Measurements from ENCODE around the gene SOX21. TPM values are rescaled to one million over a fixed set of nuclear protein-coding genes. Genes with fewer than 3 reads are reported as not detected.
A peak's percentile ranks its signal among the peaks of the same experiment; 100 is the strongest.
"Not testable (repeated sequence)": the region's sequence is repeated elsewhere in the genome, so short reads cannot be mapped to it uniquely, and the experiment has no call there.

SOX21 gene
- total RNA-seq (not detected), polyA plus RNA-seq (not detected)
- long read RNA-seq, donor 1, result 0 reads
- long read RNA-seq, donor 2, result 0 reads
- long read RNA-seq, donor 3, result 0 reads
- long read RNA-seq, donor 4, result 0 reads

GRCh38 chr13:94712287-94712811, at the start of gene SOX21:
Gene SOX21, minus strand, starts transcription at chr13:94712545. Its CDS starts 496 bp downstream, at chr13:94712049.
- intact Hi-C loops (cut with DNase I), result no loop called here
- Histone ChIP-seq H3K4me1 (ENCODE audit: control insufficient read depth, insufficient read depth, low read length) (peaks cover 2% of the 10 kb centered on the region), H3K4me3 (ENCODE audit: low read length) (peak within 1 kb of the TSS; percentile 45), H3K9me3 (ENCODE audit: control insufficient read depth, low read length) (no peaks in the 10 kb centered on the region), H3K27me3 (ENCODE audit: control insufficient read depth, insufficient read depth) (peaks cover 4% of the 10 kb centered on the region), H3K27ac (ENCODE audit: low read length) (no peak within 1 kb of the TSS)
- under 1% methylated on average over 38 of the region's 38 CpGs for WGBS
- peak in 1 of 3 donors; percentile 26 for DNase-seq
- no peak for ATAC-seq

GRCh38 chr13:94761407-94761806, 49.1 kb upstream of the SOX21 start:
- Histone ChIP-seq H3K4me3 (ENCODE audit: low read length) (no peak overlapping the region), H3K27me3 (ENCODE audit: control insufficient read depth, insufficient read depth) (no peaks in the 10 kb centered on the region), H3K27ac (ENCODE audit: low read length) (no peak overlapping the region), H3K9me3 (ENCODE audit: control insufficient read depth, low read length) (no peaks in the 10 kb centered on the region), H3K4me1 (ENCODE audit: control insufficient read depth, insufficient read depth, low read length) (no peaks in the 10 kb centered on the region)
- DNase-seq, result no peak
- no peak for ATAC-seq
- WGBS, result 24% methylated on average over 2 of the region's 2 CpGs
- intact Hi-C loops (cut with DNase I), result no loop called here

- no peaks in the 10 kb centered on the region for H3K4me1 ChIP-seq (ENCODE audit: control insufficient read depth, insufficient read depth, low read length)
- H3K27ac ChIP-seq (ENCODE audit: low read length), result no peak overlapping the region
- no peaks in the 10 kb centered on the region for H3K9me3 ChIP-seq (ENCODE audit: control insufficient read depth, low read length)
- no peaks in the 10 kb centered on the region for H3K27me3 ChIP-seq (ENCODE audit: control insufficient read depth, insufficient read depth)
- intact Hi-C loops (cut with DNase I), result no loop called here
- ATAC-seq, result no peak
- no peak overlapping the region for H3K4me3 ChIP-seq (ENCODE audit: low read length)
- WGBS, result 94% methylated on average over 22 of the region's 22 CpGs
- DNase-seq, result peak in 1 of 3 donors; percentile 18
These were observed 46.9 kb upstream of the SOX21 start for GRCh38 chr13:94759120-94759728.

- Histone ChIP-seq H3K4me3 (ENCODE audit: low read length) (no peak overlapping the region), H3K27ac (ENCODE audit: low read length) (no peak overlapping the region), H3K4me1 (ENCODE audit: control insufficient read depth, insufficient read depth, low read length) (no peaks in the 10 kb centered on the region), H3K27me3 (ENCODE audit: control insufficient read depth, insufficient read depth) (no peaks in the 10 kb centered on the region), H3K9me3 (ENCODE audit: control insufficient read depth, low read length) (no peaks in the 10 kb centered on the region)
- intact Hi-C loops (cut with DNase I), result no loop called here
- no peak for ATAC-seq
- 62% methylated on average over 5 of the region's 5 CpGs for WGBS
- no peak for DNase-seq
These were observed 46.2 kb upstream of the SOX21 start for GRCh38 chr13:94758436-94758960.

GRCh38 chr13:94753327-94753726, 41.0 kb upstream of the SOX21 start:
- Histone ChIP-seq H3K9me3 (ENCODE audit: control insufficient read depth, low read length) (no peaks in the 10 kb centered on the region), H3K4me3 (ENCODE audit: low read length) (no peak overlapping the region), H3K27ac (ENCODE audit: low read length) (no peak overlapping the region), H3K27me3 (ENCODE audit: control insufficient read depth, insufficient read depth) (no peaks in the 10 kb centered on the region), H3K4me1 (ENCODE audit: control insufficient read depth, insufficient read depth, low read length) (no peaks in the 10 kb centered on the region)
- intact Hi-C loops (cut with DNase I), result no loop called here
- 66% methylated on average over 1 of the region's 1 CpG for WGBS
- DNase-seq (no peak), ATAC-seq (no peak)

GRCh38 chr13:94749162-94749561, 36.8 kb upstream of the SOX21 start:
- intact Hi-C loops (cut with DNase I), result no loop called here

GRCh38 chr13:94739235-94739634, 26.9 kb upstream of the SOX21 start:
- no peak for DNase-seq
- WGBS, result 84% methylated on average over 4 of the region's 4 CpGs
- intact Hi-C loops (cut with DNase I), result no loop called here
- Histone ChIP-seq H3K4me3 (ENCODE audit: low read length) (no peak overlapping the region), H3K27me3 (ENCODE audit: control insufficient read depth, insufficient read depth) (no peaks in the 10 kb centered on the region), H3K27ac (ENCODE audit: low read length) (no peak overlapping the region), H3K4me1 (ENCODE audit: control insufficient read depth, insufficient read depth, low read length) (no peaks in the 10 kb centered on the region), H3K9me3 (ENCODE audit: control insufficient read depth, low read length) (no peaks in the 10 kb centered on the region)
- ATAC-seq, result no peak

More at GRCh38 chr13:94749162-94749561, 36.8 kb upstream of the SOX21 start:
- H3K4me3 ChIP-seq (ENCODE audit: low read length), result no peak overlapping the region
- H3K27me3 ChIP-seq (ENCODE audit: control insufficient read depth, insufficient read depth), result no peaks in the 10 kb centered on the region
- no peaks in the 10 kb centered on the region for H3K9me3 ChIP-seq (ENCODE audit: control insufficient read depth, low read length)
- DNase-seq, result no peak
- no peak overlapping the region for H3K27ac ChIP-seq (ENCODE audit: low read length)
- WGBS, result 81% methylated on average over 1 of the region's 1 CpG
- ATAC-seq, result no peak
- H3K4me1 ChIP-seq (ENCODE audit: control insufficient read depth, insufficient read depth, low read length), result no peaks in the 10 kb centered on the region

- WGBS, result 92% methylated on average over 3 of the region's 3 CpGs
- intact Hi-C loops (cut with DNase I), result no loop called here
- DNase-seq (no peak), ATAC-seq (no peak)
- no peaks in the 10 kb centered on the region for H3K27me3 ChIP-seq (ENCODE audit: control insufficient read depth, insufficient read depth)
- H3K9me3 ChIP-seq (ENCODE audit: control insufficient read depth, low read length), result peaks cover 1% of the 10 kb centered on the region
- no peak overlapping the region for H3K27ac ChIP-seq (ENCODE audit: low read length)
- H3K4me3 ChIP-seq (ENCODE audit: low read length), result no peak overlapping the region
- no peaks in the 10 kb centered on the region for H3K4me1 ChIP-seq (ENCODE audit: control insufficient read depth, insufficient read depth, low read length)
These were observed 18.7 kb upstream of the SOX21 start for GRCh38 chr13:94731028-94731427.

GRCh38 chr13:94729941-94730340, 17.6 kb upstream of the SOX21 start:
- intact Hi-C loops (cut with DNase I); H3K9me3 ChIP-seq (ENCODE audit: control insufficient read depth, low read length): not testable (repeated sequence)
- WGBS, result 85% methylated on average over 1 of the region's 1 CpG

GRCh38 chr13:94726425-94726824, 14.1 kb upstream of the SOX21 start:
- 82% methylated on average over 1 of the region's 1 CpG for WGBS
- no peak for ATAC-seq
- Histone ChIP-seq H3K9me3 (ENCODE audit: control insufficient read depth, low read length) (peaks cover 1% of the 10 kb centered on the region), H3K4me3 (ENCODE audit: low read length) (no peak overlapping the region), H3K4me1 (ENCODE audit: control insufficient read depth, insufficient read depth, low read length) (no peaks in the 10 kb centered on the region), H3K27ac (ENCODE audit: low read length) (no peak overlapping the region), H3K27me3 (ENCODE audit: control insufficient read depth, insufficient read depth) (no peaks in the 10 kb centered on the region)
- intact Hi-C loops (cut with DNase I), result no loop called here
- DNase-seq, result no peak

More at GRCh38 chr13:94729941-94730340, 17.6 kb upstream of the SOX21 start:
- not testable (repeated sequence) for ATAC-seq; H3K27me3 ChIP-seq (ENCODE audit: control insufficient read depth, insufficient read depth); H3K27ac ChIP-seq (ENCODE audit: low read length); H3K4me1 ChIP-seq (ENCODE audit: control insufficient read depth, insufficient read depth, low read length); H3K4me3 ChIP-seq (ENCODE audit: low read length); DNase-seq

- H3K4me1 ChIP-seq (ENCODE audit: control insufficient read depth, insufficient read depth, low read length), result no peaks in the 10 kb centered on the region
- no peak overlapping the region for H3K27ac ChIP-seq (ENCODE audit: low read length)
- peaks cover 1% of the 10 kb centered on the region for H3K9me3 ChIP-seq (ENCODE audit: control insufficient read depth, low read length)
- WGBS, result 47% methylated on average over 9 of the region's 9 CpGs
- intact Hi-C loops (cut with DNase I), result no loop called here
- DNase-seq (no peak), ATAC-seq (no peak)
- no peaks in the 10 kb centered on the region for H3K27me3 ChIP-seq (ENCODE audit: control insufficient read depth, insufficient read depth)
- H3K4me3 ChIP-seq (ENCODE audit: low read length), result no peak overlapping the region
These were observed 10.4 kb upstream of the SOX21 start for GRCh38 chr13:94722609-94723345.
